RWPE2 (cell line): ENCODE measurements around the gene RBM10.

Experiments used
- ATAC-seq: fragments of 200-7000 bp; cut with Tn5 transposase; 3 replicates; pipeline ENCODE4 v1.9.1; 2021; ENCODE audit warnings: low read depth
- DNase-seq: peaks from one replicate; pipeline ENCODE4 v3.0.0-alpha.2; 2020; ENCODE audit warnings: low spot score
- H3K27ac ChIP-seq: fragments of 450-650 bp; 2 replicates; pipeline ENCODE4 v1.5.1; 2017; ENCODE audit warnings: mild to moderate bottlenecking; ENCODE audit not compliant: poor library complexity, severe bottlenecking
- H3K27me3 ChIP-seq: fragments of 250-450 bp; sonication (Bioruptor Pico); 2 replicates; pipeline ENCODE4 v1.5.1; 2021; ENCODE audit warnings: mild to moderate bottlenecking, moderate library complexity; ENCODE audit not compliant: insufficient read depth, poor library complexity, severe bottlenecking
- H3K36me3 ChIP-seq: fragments of 250-450 bp; sonication (Bioruptor Pico); 2 replicates; pipeline ENCODE4 v1.5.1; 2020; ENCODE audit warnings: low read depth, mild to moderate bottlenecking, moderate library complexity
- H3K4me1 ChIP-seq: fragments of 250-450 bp; sonication (Bioruptor Pico); 2 replicates; pipeline ENCODE4 v1.5.1; 2021; ENCODE audit warnings: mild to moderate bottlenecking, moderate library complexity; ENCODE audit not compliant: insufficient read depth, poor library complexity, severe bottlenecking
- H3K4me3 ChIP-seq: fragments of 250-450 bp; sonication (Bioruptor Pico); 2 replicates; pipeline ENCODE4 v1.5.1; 2021; ENCODE audit warnings: mild to moderate bottlenecking, moderate library complexity; ENCODE audit not compliant: severe bottlenecking
- H3K9me3 ChIP-seq: fragments of 250-450 bp; sonication (Bioruptor Pico); 2 replicates; pipeline ENCODE4 v1.5.1; 2021; ENCODE audit warnings: mild to moderate bottlenecking, moderate library complexity; ENCODE audit not compliant: severe bottlenecking
- TF ChIP-seq, protein P1 (sequence below): fragments of 450-650 bp; IDR thresholded peaks from one replicate; pipeline ENCODE4 v1.5.1; 2017; ENCODE audit warnings: mild to moderate bottlenecking, moderate library complexity; ENCODE audit not compliant: poor library complexity, severe bottlenecking

Gene RBM10

DNA sequence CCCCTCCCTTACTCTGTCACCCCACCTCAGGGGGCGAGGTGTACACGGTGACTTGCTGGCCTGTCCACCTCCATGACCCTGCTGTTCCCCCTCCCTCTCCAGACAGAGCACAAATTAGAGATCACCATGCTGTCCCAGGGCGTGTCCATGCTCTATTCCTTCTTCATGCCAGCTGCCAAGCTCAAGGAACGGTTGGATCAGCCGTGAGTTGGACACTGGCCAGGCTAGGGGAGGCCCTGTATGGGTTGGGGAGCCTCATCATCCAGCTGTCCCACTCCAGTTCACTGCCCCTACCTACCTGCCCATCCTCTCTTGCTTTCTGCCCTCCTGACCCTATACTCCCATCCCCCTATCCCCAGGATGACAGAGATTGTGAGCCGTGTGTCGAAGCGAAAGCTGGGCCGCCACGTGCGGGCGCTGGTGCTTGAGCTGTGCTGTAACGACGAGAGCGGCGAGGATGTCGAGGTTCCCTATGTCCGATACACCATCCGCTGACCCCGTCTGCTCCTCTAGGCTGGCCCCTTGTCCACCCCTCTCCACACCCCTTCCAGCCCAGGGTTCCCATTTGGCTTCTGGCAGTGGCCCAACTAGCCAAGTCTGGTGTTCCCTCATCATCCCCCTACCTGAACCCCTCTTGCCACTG is 69.5 kb downstream of the RBM10 start:
- H3K36me3 ChIP-seq, result peaks cover 37% of the 10 kb centered on the region
- H3K27me3 ChIP-seq, result no peaks in the 10 kb centered on the region
- TF ChIP-seq, protein P1, sequence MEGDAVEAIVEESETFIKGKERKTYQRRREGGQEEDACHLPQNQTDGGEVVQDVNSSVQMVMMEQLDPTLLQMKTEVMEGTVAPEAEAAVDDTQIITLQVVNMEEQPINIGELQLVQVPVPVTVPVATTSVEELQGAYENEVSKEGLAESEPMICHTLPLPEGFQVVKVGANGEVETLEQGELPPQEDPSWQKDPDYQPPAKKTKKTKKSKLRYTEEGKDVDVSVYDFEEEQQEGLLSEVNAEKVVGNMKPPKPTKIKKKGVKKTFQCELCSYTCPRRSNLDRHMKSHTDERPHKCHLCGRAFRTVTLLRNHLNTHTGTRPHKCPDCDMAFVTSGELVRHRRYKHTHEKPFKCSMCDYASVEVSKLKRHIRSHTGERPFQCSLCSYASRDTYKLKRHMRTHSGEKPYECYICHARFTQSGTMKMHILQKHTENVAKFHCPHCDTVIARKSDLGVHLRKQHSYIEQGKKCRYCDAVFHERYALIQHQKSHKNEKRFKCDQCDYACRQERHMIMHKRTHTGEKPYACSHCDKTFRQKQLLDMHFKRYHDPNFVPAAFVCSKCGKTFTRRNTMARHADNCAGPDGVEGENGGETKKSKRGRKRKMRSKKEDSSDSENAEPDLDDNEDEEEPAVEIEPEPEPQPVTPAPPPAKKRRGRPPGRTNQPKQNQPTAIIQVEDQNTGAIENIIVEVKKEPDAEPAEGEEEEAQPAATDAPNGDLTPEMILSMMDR, result no peak
- no peak overlapping the region for H3K27ac ChIP-seq
- H3K4me3 ChIP-seq, result no peak overlapping the region
- peaks cover 11% of the 10 kb centered on the region for H3K4me1 ChIP-seq
- DNase-seq, result no peak
- ATAC-seq, result no peak
- H3K9me3 ChIP-seq, result no peaks in the 10 kb centered on the region

GRCh38 chrX:47215291-47215900 is 70.4 kb downstream of the RBM10 start:
- DNase-seq (no peak), ATAC-seq (no peak)
- Histone ChIP-seq H3K36me3 (peaks cover 29% of the 10 kb centered on the region), H3K4me1 (peaks cover 11% of the 10 kb centered on the region), H3K27me3 (no peaks in the 10 kb centered on the region), H3K4me3 (no peak overlapping the region), H3K27ac (peak overlapping the region; percentile 87), H3K9me3 (no peaks in the 10 kb centered on the region)
- TF ChIP-seq, protein P1, result no peak

DNA sequence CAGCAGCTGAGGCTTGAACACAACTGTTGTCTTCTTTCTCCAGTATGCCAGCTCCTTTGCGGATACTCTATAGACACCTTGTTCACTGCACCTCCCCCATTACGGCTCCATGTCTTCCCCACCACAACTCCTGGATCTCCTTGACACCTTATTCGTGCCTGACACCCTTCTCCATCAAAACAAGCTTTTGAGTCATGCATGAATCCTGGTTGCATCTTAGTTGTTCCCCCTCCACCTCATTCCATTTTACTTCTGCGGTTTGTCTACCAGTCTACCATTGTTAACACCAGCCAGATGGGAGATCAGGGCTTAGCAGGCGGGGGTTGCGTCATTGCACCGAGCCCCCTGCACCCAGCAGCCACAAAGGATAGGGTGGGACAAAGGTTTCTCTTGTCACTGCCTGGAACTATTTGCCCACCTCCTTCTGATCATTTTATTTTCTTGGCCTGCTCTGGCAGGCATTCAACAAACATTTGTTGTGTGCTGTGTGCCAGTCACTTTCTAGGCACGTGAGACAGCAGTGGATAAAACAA is 71.4 kb downstream of the RBM10 start:
- Histone ChIP-seq H3K36me3 (peaks cover 29% of the 10 kb centered on the region), H3K27me3 (no peaks in the 10 kb centered on the region), H3K9me3 (no peaks in the 10 kb centered on the region), H3K4me3 (no peak overlapping the region), H3K27ac (peak overlapping the region; percentile 87), H3K4me1 (peaks cover 11% of the 10 kb centered on the region)
- ATAC-seq, result no peak
- TF ChIP-seq, protein P1, result no peak
- DNase-seq, result no peak

GRCh38 chrX:47217121-47217851 is 72.3 kb downstream of the RBM10 start:
- peaks cover 26% of the 10 kb centered on the region for H3K36me3 ChIP-seq
- DNase-seq, result no peak

More at GRCh38 chrX:47217121-47217851, 72.3 kb downstream of the RBM10 start:
- TF ChIP-seq, protein P1, result no peak
- Histone ChIP-seq H3K4me3 (no peak overlapping the region), H3K27me3 (no peaks in the 10 kb centered on the region), H3K9me3 (no peaks in the 10 kb centered on the region), H3K27ac (peak overlapping the region; percentile 87), H3K4me1 (peaks cover 11% of the 10 kb centered on the region)
- ATAC-seq, result peak; percentile 37
